ENCODE data around the gene DOCK2.
"Not testable (repeated sequence)": the region's sequence is repeated elsewhere in the genome, so short reads cannot be mapped to it uniquely, and the experiment has no call there.

The DOCK2 gene

DNA sequence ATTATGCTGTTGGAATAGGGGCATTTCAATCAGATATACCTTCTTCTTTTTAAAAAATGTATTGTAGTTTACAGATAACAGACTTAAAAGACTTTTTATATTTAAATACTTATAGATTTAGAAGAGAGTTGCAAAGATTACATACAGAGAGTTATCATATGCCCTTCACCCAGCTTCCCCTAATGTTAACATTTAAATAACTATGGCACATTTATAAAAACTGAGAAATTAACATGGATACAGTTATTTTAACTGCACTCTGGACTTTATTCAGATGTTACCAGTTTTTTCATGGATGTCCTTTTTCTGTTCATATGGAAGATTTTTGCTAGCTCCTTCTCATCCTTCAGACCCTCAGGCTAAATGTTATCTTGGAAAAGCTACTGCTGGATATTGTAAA is 123.2 kb downstream of the DOCK2 start:
- FAIRE-seq, result no peak

GRCh38 chr5:169762338-169763095 is 125.4 kb downstream of the DOCK2 start:
- no peak for FAIRE-seq

DNA sequence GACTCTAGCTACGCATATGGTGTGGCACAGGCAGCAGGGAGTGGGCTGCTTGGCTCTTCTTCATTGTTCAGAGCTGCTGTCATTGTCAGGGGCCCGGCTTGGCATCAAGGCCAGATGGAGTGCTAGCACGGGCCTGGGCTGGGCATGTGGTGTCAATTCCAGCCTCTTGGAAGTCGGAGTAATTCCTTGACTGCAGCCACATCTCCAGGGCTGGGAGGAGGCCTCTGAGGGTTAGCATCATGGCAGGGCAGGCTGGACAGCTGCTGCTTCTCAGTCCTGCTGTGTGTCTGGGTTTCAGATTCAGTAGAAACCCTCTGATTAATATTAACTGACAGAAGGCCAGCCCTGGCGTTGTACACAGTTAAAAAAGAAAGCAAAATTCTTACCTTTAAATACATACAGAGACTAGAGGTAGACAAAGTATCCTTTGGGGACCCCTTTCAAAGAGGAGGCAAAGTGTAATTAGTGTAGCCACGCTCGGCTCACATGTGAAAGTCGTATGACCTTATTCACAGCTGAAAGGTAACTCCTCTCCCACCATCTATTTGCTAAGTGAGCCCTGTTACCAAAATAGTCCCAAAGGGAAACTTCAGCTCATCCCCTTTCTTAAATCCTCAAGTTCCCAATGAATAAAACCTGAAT is 126.4 kb downstream of the DOCK2 start:
- no peak for FAIRE-seq

DNA sequence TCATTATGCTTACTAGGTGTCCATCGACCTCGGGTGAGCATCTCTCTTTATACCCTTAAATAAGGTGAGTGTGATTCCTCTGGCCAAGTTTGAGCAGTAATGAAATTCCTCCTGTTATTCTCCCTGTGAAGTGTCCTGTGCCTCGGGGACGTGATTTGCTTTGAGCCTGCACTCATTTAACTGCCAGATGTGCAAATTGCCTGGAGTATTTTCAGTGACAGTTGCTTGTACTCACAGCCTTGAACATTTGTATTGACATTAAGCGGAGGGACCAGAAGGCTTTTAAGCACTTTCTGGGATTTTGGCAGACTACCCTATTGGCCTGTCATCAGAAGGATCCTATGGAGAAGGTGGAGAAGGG is 126.9 kb downstream of the DOCK2 start:
- no peak for FAIRE-seq

GRCh38 chr5:169765176-169765996 is 128.3 kb downstream of the DOCK2 start:
- FAIRE-seq, result no peak

DNA sequence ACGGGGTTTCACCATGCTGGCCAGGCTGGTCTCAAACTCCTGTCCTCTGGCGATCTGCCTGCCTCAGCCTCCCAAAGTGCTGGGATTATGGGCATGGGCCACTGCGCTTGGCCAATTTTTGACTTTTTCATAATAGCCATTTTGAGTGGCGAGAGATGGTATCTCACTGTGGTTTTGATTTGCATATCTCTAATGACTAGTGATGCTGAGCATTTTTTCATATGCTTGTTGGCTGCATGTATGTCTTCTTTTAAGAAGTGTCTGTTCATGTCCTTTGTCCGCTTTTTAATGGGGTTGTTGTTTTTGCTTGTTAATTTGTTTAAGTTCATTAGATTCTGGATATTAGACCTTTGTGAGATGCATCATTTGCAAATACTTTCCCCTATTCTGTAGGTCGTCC is 129.9 kb downstream of the DOCK2 start:
- not testable (repeated sequence) for FAIRE-seq

GRCh38 chr5:169767938-169768337 is 130.9 kb downstream of the DOCK2 start:
- FAIRE-seq, result no peak

DNA sequence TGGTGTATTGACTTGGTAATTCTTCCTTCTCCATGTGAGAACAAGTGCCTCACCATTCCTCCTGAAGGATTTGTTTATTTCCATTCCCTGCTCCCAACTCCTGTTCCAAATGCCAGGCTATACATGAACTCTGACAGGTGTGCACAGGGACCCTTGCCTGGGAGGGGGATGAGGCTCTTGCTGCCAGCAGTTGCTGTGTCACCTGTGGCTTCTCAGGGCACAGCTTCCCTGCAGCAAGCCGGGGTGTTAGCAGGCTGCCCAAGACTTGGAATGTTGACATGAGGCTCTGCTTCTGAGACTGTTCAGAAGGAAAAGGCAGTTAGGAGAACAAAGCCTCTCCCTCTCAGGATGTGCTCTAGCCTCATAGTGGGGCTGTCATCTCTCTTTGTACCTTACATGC is 131.3 kb downstream of the DOCK2 start:
- FAIRE-seq, result no peak

- FAIRE-seq, result no peak
Measured at GRCh38 chr5:169770109-169770508, 133.0 kb downstream of the DOCK2 start.

DNA sequence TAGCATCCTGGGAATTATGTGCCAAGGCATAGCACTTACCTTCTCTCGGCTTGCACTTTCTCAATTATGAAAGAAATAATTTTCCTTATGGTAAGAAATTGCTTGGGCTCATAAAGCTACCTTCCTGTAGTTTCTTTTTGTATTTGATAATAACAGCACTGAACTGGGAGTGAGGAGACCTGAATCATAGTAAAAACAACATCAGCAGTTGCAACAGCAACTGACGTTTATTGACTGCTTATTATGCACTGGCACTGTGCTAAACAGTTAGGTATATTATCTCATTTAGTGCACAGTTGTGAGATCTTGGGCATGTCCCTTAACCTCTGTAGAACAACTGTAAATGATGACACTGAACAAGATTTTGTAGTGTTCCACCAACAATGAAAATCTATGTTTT is 135.2 kb downstream of the DOCK2 start:
- FAIRE-seq, result no peak

- no peak for FAIRE-seq
Measured at GRCh38 chr5:169772688-169773087, 135.6 kb downstream of the DOCK2 start.

DNA sequence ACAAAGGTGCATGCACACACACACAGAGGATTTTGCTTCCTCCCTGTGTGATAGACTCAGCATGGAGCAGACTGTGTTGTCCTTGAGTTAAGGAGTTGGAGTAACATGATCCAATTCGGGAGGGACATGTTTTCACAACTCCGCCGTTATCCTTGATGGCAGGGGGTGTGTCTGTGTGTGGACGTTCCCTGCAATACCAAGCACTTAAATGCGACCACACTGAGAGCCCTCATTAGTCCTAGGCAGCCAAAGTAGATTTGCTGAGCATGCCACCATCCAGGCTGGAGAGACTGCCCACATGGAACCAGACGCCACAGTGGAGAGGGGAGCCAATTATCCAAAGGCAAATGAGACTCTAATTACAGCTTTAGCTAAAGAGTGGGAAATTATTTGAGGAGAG is 140.1 kb downstream of the DOCK2 start:
- no peak for FAIRE-seq

DNA sequence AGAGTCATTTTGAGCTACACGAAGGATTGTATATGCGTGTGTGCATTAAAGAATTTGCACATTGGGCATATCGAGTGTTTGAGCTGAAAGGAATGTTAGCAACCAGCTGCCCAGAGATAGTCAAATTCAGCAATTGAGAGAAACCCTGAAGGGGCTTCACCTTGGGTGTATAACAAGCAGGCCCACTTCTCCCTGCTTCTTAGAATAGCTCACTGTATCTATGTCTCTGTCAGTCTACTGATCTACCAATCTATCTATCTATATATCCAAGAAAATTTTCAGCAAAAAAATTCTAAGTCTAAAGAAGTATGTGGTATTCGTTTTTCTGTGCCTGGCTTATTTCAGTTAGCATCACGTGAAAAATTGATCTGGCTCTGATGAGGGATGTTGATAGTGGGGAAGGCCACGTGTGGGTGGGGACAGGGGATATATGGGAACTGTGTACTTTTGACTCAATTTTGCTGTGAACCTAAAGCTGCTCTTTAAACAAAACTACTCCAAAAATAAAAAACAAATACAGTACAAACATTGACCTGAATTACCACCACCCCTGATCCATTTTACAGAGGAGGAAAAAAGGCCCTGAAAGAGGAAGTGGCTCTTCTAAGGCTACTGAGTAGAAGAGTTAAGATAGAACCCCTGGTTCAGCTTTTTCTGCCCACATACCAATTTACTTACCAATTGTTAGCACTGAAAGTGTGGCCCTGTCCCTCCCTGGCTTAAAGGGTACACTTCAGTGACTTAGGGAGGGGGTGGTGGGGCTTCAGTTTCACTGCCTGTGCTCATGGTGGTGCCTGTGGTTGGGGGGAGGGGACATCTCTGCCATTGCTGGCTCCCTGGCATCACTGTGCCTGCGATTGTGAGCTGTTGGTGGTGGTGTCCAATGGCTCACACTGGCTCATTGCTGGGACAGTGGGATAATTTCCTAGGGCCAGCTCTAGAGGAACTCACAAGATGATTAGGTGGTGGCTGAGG is 141.8 kb downstream of the DOCK2 start:
- no peak for FAIRE-seq

- FAIRE-seq, result no peak
Measured at GRCh38 chr5:169781420-169782345, 144.6 kb downstream of the DOCK2 start.

DNA sequence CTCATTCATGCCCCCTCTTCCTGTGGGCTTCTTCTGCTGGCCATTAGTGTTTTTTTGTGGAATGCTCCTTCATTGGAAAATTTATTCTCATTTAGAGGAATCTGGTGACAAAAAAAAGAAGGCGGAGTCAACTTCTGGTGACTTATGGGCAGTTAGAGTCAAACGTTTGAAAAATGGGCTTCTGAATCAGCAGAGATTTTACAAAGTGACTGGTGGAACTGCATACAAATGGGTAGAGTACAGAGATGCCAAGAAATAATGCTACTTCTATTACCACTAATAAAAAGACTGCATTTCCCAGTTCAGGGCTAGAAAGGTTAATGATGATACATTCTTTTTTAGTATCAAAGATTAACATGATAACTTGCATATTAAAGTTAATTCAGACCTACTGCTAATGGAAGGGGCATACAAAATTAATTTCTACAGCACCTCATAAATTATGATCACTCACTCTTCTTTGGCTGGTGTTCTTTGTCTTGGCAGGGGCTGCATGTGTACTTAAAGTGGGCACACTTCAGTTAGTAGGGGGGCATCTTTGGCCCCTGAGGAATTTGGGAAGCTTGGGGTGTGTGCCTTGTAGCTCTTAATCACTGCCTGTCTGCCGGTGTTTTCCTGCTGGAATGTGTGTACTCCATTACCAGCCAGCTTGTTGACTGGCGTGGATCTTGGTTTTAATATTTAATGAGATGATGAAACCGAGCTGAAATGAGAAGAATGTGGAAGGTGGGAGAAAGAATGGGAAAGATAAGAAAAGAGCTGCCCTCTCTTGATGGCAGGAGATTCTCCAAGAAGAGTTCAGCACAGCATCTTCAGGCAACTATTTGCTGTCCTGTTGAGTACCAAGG is 148.9 kb downstream of the DOCK2 start:
- FAIRE-seq, result no peak

- no peak for FAIRE-seq
Measured at GRCh38 chr5:169788168-169788567, 151.1 kb downstream of the DOCK2 start.

DNA sequence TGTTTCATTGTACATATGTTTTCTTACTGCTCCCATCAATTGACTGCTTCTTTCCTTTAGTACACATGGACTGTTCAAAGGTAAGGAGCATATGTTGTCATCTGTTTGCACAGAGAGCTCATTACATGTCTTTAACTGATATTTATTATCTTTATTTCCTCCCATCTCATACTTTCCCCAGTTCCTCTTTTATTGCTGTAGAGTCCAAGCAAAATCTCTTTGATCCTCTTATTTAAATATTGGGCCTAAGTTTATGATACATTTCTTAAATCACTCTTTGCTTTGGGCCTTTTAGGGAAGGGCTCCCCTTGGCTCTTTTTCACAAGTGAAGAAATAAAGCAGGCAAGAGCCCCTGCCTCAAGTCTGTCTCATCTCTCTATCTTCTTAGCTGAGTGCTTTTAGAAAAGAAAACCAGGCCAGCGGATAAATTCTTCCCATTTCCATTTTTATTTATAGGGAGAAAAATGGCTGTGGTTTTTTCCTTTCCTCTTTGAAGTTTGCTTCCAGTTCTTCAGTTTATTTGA is 152.4 kb downstream of the DOCK2 start:
- no peak for FAIRE-seq

DNA sequence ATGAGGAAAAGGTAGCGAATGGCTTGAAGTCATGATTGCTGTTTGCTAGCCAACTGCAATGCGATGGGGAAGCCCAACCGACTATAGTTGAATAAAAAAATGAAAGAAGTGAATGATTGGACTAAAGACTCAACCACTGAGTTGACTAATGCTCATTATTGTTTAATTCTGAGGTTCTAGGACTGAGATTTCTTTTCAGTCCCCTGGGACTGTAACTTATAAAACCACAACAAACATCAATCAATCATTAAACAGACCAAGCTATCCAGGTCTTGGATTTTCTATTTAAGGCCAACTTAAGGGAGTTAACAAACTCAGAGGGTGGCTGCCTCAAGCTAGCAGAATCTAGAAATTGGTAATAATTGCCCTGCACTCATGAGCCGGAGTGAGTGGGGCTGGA is 154.2 kb downstream of the DOCK2 start:
- no peak for FAIRE-seq

DNA sequence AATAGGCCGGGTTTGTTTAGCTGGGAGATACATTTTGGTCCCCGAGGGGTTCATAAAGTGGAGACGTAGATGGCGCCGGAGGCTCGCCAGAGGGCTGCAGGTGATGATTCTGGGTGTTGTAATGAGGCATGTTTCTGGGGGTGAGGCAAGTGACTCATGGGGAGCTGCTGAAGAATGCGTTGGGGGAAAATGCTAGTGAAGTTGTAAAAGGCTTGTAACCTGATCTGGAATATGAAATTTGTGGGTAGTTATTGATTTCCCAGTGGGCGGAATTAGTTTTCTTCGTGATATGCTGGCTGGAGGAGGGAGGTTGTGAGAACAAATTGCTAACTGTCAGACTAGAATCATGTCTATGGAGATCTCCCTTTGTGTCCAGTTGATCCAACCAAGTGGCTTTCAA is 158.3 kb downstream of the DOCK2 start:
- no peak for FAIRE-seq

DNA sequence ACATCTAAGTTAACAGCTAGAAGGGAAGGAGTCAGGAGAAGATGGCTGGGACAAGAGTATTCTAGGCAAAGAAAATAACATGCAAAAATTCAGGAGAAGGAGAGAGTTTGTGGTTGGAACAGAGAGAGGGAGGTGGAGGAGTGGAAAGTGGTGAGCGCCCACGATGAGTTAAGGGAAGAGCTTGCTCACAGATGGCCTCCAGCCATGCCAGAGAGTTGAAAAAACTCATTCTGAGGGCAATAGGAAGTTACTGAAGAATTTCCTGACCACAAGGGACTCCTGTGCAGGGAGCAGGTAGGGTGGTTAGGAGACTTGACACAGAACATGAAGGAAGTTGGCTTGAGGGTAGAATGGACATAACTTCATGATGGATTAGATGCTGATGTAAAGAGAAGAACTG is 159.7 kb downstream of the DOCK2 start:
- FAIRE-seq, result no peak
